GM12864 (cell line): ENCODE results near the gene ARFRP1.

Experiments
- DNase-seq: peaks from one replicate; pipeline ENCODE4 v3.0.0-alpha.2; 2011; ENCODE audit warnings: low read depth
- H3K4me3 ChIP-seq: 2 replicates; pipeline ENCODE4 v1.5.1; 2011; ENCODE audit warnings: mild to moderate bottlenecking, low read depth, low read length, control low read depth
- CTCF ChIP-seq: IDR thresholded peaks from 2 replicates; pipeline ENCODE4 v1.5.1; 2011; ENCODE audit warnings: low read depth, mild to moderate bottlenecking, moderate library complexity, low read length, control low read depth, inconsistent platforms; ENCODE audit errors: missing control alignments

Gene ARFRP1

GRCh38 chr20:63658749-63659187 lies 49.0 kb downstream of the ARFRP1 start:
- no peak for DNase-seq
- H3K4me3 ChIP-seq = peak overlapping the region; percentile 65
- TF ChIP-seq CTCF = no peak

GRCh38 chr20:63657937-63658748 lies 49.6 kb downstream of the ARFRP1 start, which contains the start of gene RTEL1:
Gene RTEL1, plus strand, starts transcription at chr20:63658312. Its CDS starts 1,091 bp downstream, at chr20:63659403.
- DNase-seq = peak; percentile 79
- H3K4me3 ChIP-seq = peak within 1 kb of the TSS; percentile 65
- TF ChIP-seq CTCF = no peak

GRCh38 chr20:63657260-63657936 lies 50.4 kb downstream of the ARFRP1 start:
- TF ChIP-seq CTCF = no peak
- DNase-seq = no peak
- peak overlapping the region; percentile 65 for H3K4me3 ChIP-seq

GRCh38 chr20:63656451-63656850 lies 51.3 kb downstream of the ARFRP1 start:
- no peak overlapping the region for H3K4me3 ChIP-seq
- TF ChIP-seq CTCF = no peak
- no peak for DNase-seq

GRCh38 chr20:63655249-63655648 lies 52.5 kb downstream of the ARFRP1 start:
- no peak for DNase-seq
- TF ChIP-seq CTCF = no peak
- no peak overlapping the region for H3K4me3 ChIP-seq

GRCh38 chr20:63653974-63654668 lies 53.7 kb downstream of the ARFRP1 start:
- H3K4me3 ChIP-seq = no peak overlapping the region
- no peak for TF ChIP-seq CTCF
- DNase-seq = no peak
